Subcutaneous abdominal adipose tissue (tissue), 5 donors: ENCODE results near the gene AGXT2.

Experiments
- H3K27ac ChIP-seq: one replicate; pipeline ENCODE4 v1.7.0; 2013; ENCODE audit warnings: low read depth, mild to moderate bottlenecking, inconsistent platforms, low read length, moderate library complexity
- H3K27me3 ChIP-seq, 5 donors: one replicate each; pipeline ENCODE4 v1.7.0; 2013; ENCODE audit warnings: low read length in 5 of 5, inconsistent platforms in 1 of 5; ENCODE audit not compliant: control insufficient read depth in 5 of 5, insufficient read depth in 4 of 5
- H3K36me3 ChIP-seq, 5 donors: one replicate each; pipeline ENCODE4 v1.7.0; 2013; ENCODE audit warnings: low read length in 5 of 5; ENCODE audit not compliant: control insufficient read depth in 5 of 5, insufficient read depth in 5 of 5
- H3K4me1 ChIP-seq, 5 donors: one replicate each; pipeline ENCODE4 v1.7.0; 2013; ENCODE audit warnings: low read length in 5 of 5, mild to moderate bottlenecking in 3 of 5, moderate library complexity in 1 of 5; ENCODE audit not compliant: control insufficient read depth in 5 of 5, insufficient read depth in 5 of 5
- H3K4me3 ChIP-seq, 5 donors: one replicate each; pipeline ENCODE4 v1.7.0; 2013; ENCODE audit warnings: low read length in 5 of 5, low read depth in 1 of 5
- H3K9ac ChIP-seq, 5 donors: one replicate each; pipeline ENCODE4 v1.7.0; 2013; ENCODE audit warnings: low read length in 5 of 5, mild to moderate bottlenecking in 4 of 5, moderate library complexity in 3 of 5
- H3K9me3 ChIP-seq, 5 donors: one replicate each; pipeline ENCODE4 v1.7.0; 2013; ENCODE audit warnings: low read length in 5 of 5; ENCODE audit not compliant: control insufficient read depth in 5 of 5
- donor health status: healthy.
- donor health status: healthy.
- donor health status: healthy.
- donor health status: healthy.
- donor health status: healthy.

Gene AGXT2, protein sequence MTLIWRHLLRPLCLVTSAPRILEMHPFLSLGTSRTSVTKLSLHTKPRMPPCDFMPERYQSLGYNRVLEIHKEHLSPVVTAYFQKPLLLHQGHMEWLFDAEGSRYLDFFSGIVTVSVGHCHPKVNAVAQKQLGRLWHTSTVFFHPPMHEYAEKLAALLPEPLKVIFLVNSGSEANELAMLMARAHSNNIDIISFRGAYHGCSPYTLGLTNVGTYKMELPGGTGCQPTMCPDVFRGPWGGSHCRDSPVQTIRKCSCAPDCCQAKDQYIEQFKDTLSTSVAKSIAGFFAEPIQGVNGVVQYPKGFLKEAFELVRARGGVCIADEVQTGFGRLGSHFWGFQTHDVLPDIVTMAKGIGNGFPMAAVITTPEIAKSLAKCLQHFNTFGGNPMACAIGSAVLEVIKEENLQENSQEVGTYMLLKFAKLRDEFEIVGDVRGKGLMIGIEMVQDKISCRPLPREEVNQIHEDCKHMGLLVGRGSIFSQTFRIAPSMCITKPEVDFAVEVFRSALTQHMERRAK

DNA sequence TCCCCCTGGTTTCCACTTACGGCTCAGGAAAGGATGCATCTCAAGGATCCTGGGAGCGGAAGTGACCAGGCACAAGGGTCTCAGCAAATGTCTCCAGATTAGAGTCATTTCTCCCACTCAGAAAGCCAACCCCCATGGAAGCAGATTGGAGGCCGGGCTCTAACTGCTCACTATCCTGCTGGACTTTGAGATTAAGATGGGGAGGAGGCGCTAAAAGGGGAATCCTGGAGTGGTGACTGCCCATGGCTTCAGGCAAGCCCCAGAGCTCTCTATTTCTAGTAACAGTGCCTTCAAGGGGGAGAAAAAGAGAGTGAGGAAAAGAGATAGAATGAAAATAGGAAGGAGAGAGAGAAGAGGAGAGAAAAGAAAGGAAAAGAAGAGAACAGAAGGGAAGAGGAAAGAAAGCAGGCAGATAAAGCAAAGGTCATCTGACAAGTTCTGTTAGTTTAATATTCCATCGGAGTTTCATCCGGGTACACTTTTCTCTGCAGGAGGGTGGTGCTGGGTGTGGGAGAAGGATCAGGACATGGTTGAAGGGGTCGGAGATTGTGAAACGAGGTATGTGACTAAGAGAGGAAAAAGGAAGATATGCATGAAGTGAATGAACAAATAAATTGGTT is at the start of gene AGXT2:
Gene AGXT2 (minus strand): TSS at position 165 of the 620 bp plus-strand sequence. CDS start 57 bp downstream, at position 108.
- Histone ChIP-seq H3K4me3 (no peak within 1 kb of the TSS), H3K9me3 (no peaks in the 10 kb centered on the region), H3K27me3 (peaks cover 0 to 4% (median 0%) of the 10 kb centered on the region in 5 donors), H3K9ac (no peak within 1 kb of the TSS), H3K27ac (no peak within 1 kb of the TSS), H3K4me1 (peaks cover 0 to 2% (median 0%) of the 10 kb centered on the region in 5 donors), H3K36me3 (no peaks in the 10 kb centered on the region)

DNA sequence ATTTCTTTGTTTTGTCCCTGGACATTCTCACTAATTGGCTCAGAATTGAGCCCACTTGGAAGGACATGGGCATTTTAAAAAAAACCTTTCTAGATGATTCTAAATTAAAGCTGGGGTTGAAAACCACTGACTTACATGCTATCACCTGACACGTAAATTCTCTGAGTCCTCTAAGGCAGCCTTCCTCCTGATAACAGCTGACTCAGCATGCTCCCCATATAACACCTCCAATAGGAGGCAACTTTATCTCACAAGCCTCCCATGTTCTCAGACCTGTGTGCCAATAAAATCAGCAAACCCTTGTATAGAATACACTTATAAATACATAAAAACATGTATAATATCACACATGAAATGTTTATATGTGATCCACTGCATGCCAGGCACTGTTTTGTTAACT is 49.2 kb upstream of the AGXT2 start:
- no peaks in the 10 kb centered on the region for H3K9me3 ChIP-seq
- peaks cover 0 to 4% (median 0%) of the 10 kb centered on the region in 5 donors for H3K4me1 ChIP-seq
- no peaks in the 10 kb centered on the region for H3K36me3 ChIP-seq
- H3K27ac ChIP-seq: no peak overlapping the region
- H3K4me3 ChIP-seq: no peak overlapping the region
- no peak overlapping the region for H3K9ac ChIP-seq
- H3K27me3 ChIP-seq: peaks cover 0 to 2% (median 0%) of the 10 kb centered on the region in 5 donors

DNA sequence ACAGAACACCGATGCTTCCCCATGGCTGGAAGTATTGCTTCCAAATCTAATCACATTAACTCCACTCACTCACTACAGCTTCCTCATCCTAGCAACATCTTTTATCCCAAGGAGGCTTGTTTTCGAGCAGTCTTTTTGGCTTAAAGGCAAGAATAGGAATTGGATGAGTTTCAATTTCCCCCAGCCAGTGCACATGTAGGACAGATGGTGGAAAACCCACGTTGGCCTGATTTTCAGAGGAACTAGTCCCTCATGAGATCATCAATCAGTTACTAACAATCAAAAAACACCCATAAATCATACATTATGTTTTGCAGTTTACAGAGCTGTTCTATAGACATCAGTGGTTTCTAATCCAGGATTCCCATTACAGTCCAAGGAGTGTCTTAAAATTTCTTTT is 48.5 kb upstream of the AGXT2 start:
- Histone ChIP-seq H3K36me3 (no peaks in the 10 kb centered on the region), H3K4me1 (peaks cover 0 to 4% (median 0%) of the 10 kb centered on the region in 5 donors), H3K9me3 (no peaks in the 10 kb centered on the region), H3K27ac (no peak overlapping the region), H3K27me3 (peaks cover 0 to 2% (median 0%) of the 10 kb centered on the region in 5 donors), H3K4me3 (no peak overlapping the region), H3K9ac (no peak overlapping the region)

DNA sequence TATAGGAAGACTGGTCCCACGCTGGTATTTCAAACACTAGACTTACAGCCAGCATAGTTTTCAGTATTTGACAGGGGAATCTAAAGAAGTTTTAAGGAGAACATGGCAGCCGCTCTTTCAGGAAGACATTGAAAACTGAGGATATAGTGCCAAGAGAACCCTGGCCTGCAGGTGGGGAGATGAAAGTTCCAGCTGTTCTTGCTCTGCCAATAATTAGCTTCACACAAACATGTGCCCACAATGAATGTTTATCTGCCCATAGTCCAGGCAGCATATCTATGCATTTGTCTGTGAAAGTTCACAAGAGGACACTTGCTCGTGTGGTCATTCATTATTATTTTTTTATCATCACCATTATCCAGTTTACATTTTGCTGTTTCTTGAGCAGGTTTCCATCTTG is 47.6 kb upstream of the AGXT2 start:
- Histone ChIP-seq H3K27me3 (peaks cover 0 to 2% (median 0%) of the 10 kb centered on the region in 5 donors), H3K4me3 (no peak overlapping the region), H3K36me3 (no peaks in the 10 kb centered on the region), H3K27ac (no peak overlapping the region), H3K9ac (no peak overlapping the region), H3K4me1 (peaks cover 0 to 4% (median 0%) of the 10 kb centered on the region in 5 donors), H3K9me3 (no peaks in the 10 kb centered on the region)

DNA sequence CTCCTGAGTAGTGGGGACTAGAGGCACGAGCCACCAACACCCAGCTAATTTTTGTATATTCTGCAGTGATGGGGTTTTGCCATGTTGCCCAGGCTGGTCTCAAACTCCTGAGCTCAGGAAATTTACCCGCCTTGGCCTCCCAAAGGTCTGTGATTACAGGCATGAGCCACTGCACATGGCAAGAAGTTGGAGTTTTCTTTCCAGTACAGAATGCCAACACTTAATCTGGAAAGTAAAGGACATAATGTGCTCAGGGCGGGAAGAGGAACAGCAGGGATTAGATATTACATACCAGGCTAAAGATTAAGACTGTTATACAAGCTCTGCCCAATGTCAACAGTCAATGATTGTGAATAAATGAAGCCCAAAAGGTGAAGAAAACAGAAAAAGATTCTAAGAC is 47.2 kb upstream of the AGXT2 start:
- no peak overlapping the region for H3K4me3 ChIP-seq
- peaks cover 0 to 4% (median 0%) of the 10 kb centered on the region in 5 donors for H3K4me1 ChIP-seq
- H3K9me3 ChIP-seq: no peaks in the 10 kb centered on the region
- H3K27ac ChIP-seq: no peak overlapping the region
- peaks cover 0 to 2% (median 0%) of the 10 kb centered on the region in 5 donors for H3K27me3 ChIP-seq
- no peaks in the 10 kb centered on the region for H3K36me3 ChIP-seq
- H3K9ac ChIP-seq: no peak overlapping the region

DNA sequence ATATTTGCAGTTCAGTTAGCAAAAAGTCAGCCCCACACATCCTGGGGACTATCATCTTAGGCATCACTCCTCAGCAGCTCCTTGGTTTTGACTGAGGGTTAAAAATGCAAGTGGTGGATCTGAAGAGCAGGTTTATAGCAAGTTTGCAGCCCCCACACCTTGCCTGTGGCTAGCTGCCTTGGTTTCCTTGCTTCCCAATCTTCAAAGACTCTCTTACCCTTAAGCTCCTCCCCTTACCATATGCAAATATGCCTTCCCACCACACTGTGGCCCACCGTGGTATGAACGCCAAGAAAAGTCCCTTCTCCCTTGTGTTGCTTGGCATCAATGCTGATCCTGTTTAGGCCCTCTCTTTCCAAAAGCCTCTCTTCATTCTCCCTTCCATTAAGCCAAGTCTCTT is 45.0 kb upstream of the AGXT2 start:
- no peak overlapping the region for H3K27ac ChIP-seq
- peaks cover 0 to 2% (median 0%) of the 10 kb centered on the region in 5 donors for H3K27me3 ChIP-seq
- no peaks in the 10 kb centered on the region for H3K9me3 ChIP-seq
- no peak overlapping the region for H3K9ac ChIP-seq
- H3K4me3 ChIP-seq: no peak overlapping the region
- peaks cover 0 to 4% (median 0%) of the 10 kb centered on the region in 5 donors for H3K4me1 ChIP-seq
- no peaks in the 10 kb centered on the region for H3K36me3 ChIP-seq

DNA sequence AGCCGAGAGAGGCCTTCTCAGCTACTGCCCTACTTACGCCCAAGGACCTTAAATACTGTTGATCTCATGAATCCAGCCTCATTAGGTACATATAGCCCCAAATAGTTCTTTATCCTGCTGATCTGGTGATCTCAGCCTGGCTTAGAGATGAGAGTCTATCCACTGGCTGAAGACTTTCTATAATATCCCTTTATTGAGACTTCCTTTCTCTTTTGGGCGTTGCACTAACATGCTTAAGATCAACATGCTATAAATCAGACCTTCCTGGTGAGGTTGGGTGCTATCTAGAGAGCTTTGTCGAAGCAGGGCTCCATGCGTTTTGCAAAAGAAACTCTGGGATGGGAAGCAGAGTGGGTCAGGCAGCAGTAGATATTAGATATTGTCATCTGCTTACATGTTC is 44.0 kb upstream of the AGXT2 start:
- Histone ChIP-seq H3K4me1 (peaks cover 0 to 4% (median 0%) of the 10 kb centered on the region in 5 donors), H3K4me3 (no peak overlapping the region), H3K27me3 (peaks cover 0 to 1% (median 0%) of the 10 kb centered on the region in 5 donors), H3K9me3 (no peaks in the 10 kb centered on the region), H3K27ac (no peak overlapping the region), H3K36me3 (no peaks in the 10 kb centered on the region), H3K9ac (no peak overlapping the region)

DNA sequence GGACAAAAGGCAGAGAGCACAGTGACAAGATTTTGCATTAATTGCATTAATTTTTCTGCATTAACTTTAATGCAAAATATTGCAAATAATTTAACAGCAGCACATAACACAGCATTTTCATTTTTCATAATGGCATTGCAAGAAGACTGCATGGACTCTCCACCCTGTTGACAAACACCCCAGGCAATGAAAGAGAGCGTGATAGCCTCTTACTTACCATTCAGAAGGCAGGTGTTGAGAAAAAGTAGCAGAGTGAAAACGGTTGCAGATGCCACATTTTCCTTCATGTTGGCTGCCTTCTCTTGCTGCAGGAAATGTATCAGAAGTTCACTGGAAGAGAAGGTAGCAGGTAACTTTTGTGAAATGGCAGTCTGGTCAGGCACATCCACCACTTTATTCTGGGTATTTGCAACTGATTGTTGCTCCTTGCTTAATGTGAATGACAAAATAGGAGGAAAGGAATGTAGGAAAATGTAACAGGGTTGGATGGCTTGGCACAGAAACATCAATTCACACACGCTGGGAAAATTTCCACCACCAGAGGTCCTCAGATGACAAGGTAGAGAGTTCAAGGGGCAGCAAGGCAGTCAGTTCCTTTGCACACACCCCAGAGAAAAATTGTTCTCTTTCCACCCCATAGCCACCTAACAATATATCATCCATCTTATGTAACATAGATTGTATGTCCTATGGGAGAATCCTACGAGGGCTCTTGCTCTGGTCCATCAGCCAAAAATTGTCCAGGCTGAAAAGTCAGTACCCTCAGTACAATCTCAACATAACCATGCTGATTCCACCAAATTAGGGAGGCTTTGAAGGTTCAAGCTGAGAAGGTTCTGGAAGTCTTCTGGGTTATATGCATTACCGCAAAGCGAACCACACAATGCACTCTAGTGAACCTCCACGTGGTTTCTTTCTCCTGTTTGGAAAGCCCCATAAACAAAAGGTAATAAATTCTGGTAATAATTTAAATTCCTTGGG is 41.9 kb upstream of the AGXT2 start:
- Histone ChIP-seq H3K36me3 (no peaks in the 10 kb centered on the region), H3K9ac (no peak overlapping the region), H3K9me3 (no peaks in the 10 kb centered on the region), H3K27me3 (peaks cover 0 to 4% (median 0%) of the 10 kb centered on the region in 5 donors), H3K4me1 (no peaks in the 10 kb centered on the region), H3K27ac (no peak overlapping the region), H3K4me3 (no peak overlapping the region)

DNA sequence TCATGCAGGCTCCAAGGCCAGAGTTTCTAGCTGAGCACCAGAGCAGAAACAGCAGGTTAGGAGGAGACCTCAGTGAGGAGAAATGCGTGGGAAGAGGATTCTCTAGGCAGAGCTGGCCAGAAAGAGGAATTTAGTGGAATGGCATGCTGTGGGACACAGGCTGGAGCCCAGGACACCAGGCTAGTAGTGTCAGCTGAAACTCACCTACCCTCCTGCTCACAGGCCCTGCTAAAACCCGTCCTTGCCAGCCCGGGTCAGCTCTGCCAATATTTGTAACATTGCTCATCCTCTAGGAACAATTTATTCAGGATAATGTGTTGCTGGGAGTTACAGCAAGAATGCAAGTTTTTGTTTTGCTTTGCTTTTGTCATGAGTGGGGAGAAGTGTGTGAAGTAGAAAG is 40.2 kb upstream of the AGXT2 start:
- H3K4me1 ChIP-seq: no peaks in the 10 kb centered on the region

More for the DNA sequence above, 40.2 kb upstream of the AGXT2 start:
- Histone ChIP-seq H3K27ac (no peak overlapping the region), H3K4me3 (no peak overlapping the region), H3K9ac (no peak overlapping the region), H3K36me3 (no peaks in the 10 kb centered on the region), H3K9me3 (no peaks in the 10 kb centered on the region), H3K27me3 (peaks cover 0 to 4% (median 0%) of the 10 kb centered on the region in 5 donors)
